ENCODE results near the gene TMEM187.

- TF ChIP-seq CTCF (IDR thresholded peaks at IDR 0.05) (no peak), EP300 (IDR thresholded peaks at IDR 0.05) (no peak)
These were observed 56.9 kb downstream of the TMEM187 start for GRCh38 chrX:154029439-154029838.
